HG02852 (cell line): ENCODE data around the gene ANKRD62.

Experiments
- ATAC-seq: cut with Tn5 transposase; IDR thresholded peaks from one replicate; pipeline ENCODE4 v1.9.1; 2021; ENCODE audit warnings: mild to moderate bottlenecking, moderate library complexity; ENCODE audit not compliant: unreplicated experiment

Gene ANKRD62

DNA sequence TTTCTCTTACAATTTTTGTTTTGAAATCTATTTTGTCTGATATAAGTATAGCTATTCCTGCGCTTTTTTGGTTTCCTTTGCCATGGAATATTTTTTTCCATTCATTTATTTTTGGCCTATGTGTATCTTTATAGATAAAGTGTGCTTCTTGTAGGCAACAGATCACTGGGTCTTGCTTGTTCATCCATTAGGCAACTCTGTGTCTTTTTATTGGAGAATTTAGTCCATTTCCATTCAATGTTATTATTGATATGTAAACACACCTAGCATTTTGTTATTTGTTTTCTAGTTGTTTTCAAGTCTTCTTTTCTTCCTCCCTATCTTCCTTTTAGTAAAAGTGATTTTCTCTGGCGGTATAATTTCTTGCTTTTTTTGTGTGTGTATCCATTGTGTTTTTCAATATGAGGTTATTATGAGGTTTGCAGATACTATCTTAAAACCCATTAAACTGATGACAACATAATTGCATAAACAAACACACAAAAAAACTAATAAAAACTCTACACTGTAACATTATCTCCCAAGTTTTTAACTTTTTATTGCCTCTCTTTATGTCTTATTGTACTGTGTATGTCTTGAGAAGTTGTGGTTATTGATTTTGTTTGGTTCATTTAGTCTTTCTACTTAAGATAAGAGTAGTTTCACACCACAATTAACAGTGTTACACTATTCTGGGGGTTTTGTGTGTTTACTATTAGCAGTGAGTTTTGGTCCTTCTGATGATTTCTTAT is 71.6 kb downstream of the ANKRD62 start:
- ATAC-seq, result no peak
